ENCODE data around the gene ATXN7.

The ATXN7 gene

GRCh38 chr3:63863150-63864007 is at the start of gene ATXN7, which contains the start of gene THOC7:
TSS of gene ATXN7 (plus strand) at chr3:63863867. CDS start at chr3:63912599, 48,732 bp downstream.
TSS of gene THOC7 (minus strand) at chr3:63863805. CDS start at chr3:63863790, 15 bp downstream.
- DNase-seq: peak; percentile 71

- DNase-seq: no peak
These were observed 49.4 kb upstream of the ATXN7 start for GRCh38 chr3:63814237-63814636.

GRCh38 chr3:63817225-63817624 is 46.4 kb upstream of the ATXN7 start:
- DNase-seq: no peak

- peak; percentile 28 for DNase-seq
These were observed 45.2 kb upstream of the ATXN7 start for GRCh38 chr3:63818282-63819150.

- no peak for DNase-seq
These were observed 44.6 kb upstream of the ATXN7 start, which contains the start of gene C3orf49 for GRCh38 chr3:63819151-63819398. TSS of gene C3orf49 (plus strand) at chr3:63819299. CDS start at chr3:63819472, 173 bp downstream.

GRCh38 chr3:63824309-63824708 is 39.4 kb upstream of the ATXN7 start:
- no peak for DNase-seq

- DNase-seq: no peak
These were observed 33.1 kb upstream of the ATXN7 start for GRCh38 chr3:63830526-63830925.

GRCh38 chr3:63832395-63832794 is 31.3 kb upstream of the ATXN7 start:
- no peak for DNase-seq

GRCh38 chr3:63841704-63842103 is 22.0 kb upstream of the ATXN7 start:
- DNase-seq: no peak

- no peak for DNase-seq
These were observed 21.5 kb upstream of the ATXN7 start for GRCh38 chr3:63842127-63842526.

- DNase-seq: no peak
These were observed 18.5 kb upstream of the ATXN7 start for GRCh38 chr3:63845215-63845614.

- no peak for DNase-seq
These were observed 15.8 kb upstream of the ATXN7 start for GRCh38 chr3:63847718-63848450.

GRCh38 chr3:63849175-63849574 is 14.5 kb upstream of the ATXN7 start:
- no peak for DNase-seq

GRCh38 chr3:63851287-63851686 is 12.4 kb upstream of the ATXN7 start:
- no peak for DNase-seq

GRCh38 chr3:63853106-63853505 is 10.6 kb upstream of the ATXN7 start:
- no peak for DNase-seq

- no peak for DNase-seq
These were observed 8.2 kb upstream of the ATXN7 start for GRCh38 chr3:63855333-63855940.

GRCh38 chr3:63857311-63857710 is 6.4 kb upstream of the ATXN7 start:
- no peak for DNase-seq

- DNase-seq: no peak
These were observed 2.9 kb upstream of the ATXN7 start for GRCh38 chr3:63860776-63861175.

GRCh38 chr3:63861306-63861705 is 2.4 kb upstream of the ATXN7 start:
- no peak for DNase-seq

- DNase-seq: no peak
These were observed 890 bp upstream of the ATXN7 start for GRCh38 chr3:63862804-63863149.

- peak; percentile 19 for DNase-seq
These were observed 619 bp downstream of the ATXN7 start for GRCh38 chr3:63864008-63864964.

GRCh38 chr3:63864965-63865327 is 1.3 kb downstream of the ATXN7 start:
- DNase-seq: no peak

Measured in CD4-positive, alpha-beta T cell treated with Interferon gamma for 1 hour (primary cell).